ENCODE results near the gene N4BP2L1.
"Not testable (repeated sequence)": the region's sequence is repeated elsewhere in the genome, so short reads cannot be mapped to it uniquely, and the experiment has no call there.

N4BP2L1 gene

DNA sequence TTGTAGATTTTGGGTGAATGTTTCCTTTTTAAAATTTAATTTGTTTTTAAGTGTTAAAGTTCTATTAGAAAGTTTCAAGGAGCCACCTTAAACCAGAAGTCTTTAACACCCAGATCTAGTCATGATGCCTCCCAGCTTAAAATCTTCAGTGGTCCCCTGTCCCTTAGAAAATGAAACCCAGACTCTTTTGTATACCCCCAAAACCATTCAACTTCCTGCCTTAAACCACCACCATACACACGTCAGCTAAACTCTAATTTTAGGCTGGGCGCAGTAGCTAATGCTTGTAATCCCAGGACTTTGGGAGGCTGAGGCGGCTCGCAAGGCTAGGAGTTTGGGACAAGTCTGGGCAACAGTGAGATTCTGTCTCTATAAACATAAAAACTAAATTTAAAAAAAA is 37.9 kb downstream of the N4BP2L1 start:
- DNase-seq (ENCODE audit: low read depth), result no peak

DNA sequence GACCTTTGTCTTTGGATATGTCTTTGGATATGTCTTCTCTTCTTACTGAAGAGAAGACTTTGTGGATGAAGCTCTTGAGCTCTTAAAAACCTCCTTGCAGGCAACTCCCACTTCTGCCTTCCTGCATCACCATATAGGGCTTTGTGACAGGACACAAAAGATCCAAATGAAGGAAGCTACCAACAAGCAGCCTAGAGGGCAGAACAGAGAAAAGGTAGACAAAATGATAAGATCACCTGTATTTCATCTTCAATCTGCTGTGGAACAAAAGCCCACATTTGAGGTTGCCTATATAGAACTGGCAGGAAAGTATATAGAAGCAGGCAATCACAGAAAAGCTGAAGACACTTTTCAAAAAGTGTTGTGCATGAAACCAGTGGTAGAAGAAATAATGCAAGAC is 42.5 kb downstream of the N4BP2L1 start:
- DNase-seq (ENCODE audit: low read depth), result no peak

DNA sequence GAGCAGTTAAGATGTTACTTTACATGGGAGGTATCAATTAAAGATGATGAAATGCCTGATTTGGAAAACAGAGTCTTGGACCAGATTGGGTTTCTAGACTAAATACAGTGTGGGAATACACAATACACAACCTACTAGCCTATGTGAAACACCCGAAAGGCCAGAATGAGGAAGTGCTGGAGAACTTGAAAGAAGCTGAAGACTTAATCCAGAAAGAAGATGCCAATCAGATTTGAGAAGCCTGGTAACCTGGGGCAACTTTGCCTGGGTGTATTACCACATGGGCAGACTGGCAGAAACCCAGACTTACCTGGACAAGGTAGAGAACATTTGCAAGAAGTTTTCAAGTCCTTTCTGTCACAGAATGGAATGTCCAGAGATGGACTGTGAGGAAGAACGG is 43.2 kb downstream of the N4BP2L1 start:
- no peak for DNase-seq (ENCODE audit: low read depth)

DNA sequence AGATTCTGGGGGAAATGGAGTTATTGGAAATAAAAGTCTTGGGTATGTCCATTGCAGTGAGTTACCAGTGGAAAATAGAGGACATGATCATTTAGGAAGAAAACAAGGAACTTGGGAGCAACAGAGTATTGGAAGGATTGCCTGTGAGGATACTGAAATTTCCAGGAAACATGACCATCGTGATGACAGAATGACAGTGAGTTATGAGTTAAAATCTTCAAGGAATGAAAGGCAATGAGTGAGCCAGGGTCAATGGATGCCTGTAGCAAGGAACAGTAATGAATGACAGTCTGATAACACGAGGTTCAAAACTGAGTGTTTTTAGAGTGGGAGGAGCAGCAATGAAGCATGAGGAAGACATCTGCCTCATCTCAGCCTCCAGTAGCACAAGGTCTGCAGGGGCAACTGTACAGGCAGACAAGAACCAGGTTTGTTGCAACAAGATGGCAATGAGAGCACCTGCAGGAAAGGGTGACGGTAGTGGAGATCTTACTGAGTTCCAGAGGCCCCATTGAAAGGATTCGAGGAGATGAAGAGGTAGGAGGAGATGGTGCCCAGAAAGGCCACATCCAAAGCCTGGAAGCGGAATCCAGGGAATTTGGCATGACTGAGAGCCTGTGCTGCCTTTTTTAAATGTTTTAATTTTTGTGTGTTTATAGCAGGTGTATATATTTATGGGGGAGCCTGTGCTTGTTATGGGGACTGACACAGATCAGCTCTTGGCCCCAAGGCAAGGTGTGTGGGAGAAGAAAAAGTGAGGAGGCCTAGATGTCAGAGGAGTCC is 43.9 kb downstream of the N4BP2L1 start:
- DNase-seq (ENCODE audit: low read depth), result no peak

DNA sequence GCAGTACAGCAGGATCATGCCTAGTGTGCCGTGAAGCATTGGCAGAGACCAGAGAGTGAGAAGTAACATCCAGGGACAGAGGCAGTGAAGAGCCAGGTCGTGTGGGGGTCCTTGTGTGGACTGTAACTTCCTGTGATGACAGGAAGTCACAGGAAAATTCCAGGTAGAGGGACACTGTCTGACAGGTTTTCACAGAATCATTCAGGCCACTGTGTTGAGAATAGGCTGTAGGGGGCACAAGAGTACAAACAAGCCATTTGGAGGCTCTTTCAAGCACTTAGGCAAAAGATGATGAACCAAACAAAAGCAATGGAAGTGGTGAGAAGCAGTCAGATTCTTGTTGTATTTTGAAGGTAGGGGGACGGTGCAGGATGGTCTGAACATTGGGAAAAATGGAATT is 46.4 kb downstream of the N4BP2L1 start:
- no peak for DNase-seq (ENCODE audit: low read depth)

DNA sequence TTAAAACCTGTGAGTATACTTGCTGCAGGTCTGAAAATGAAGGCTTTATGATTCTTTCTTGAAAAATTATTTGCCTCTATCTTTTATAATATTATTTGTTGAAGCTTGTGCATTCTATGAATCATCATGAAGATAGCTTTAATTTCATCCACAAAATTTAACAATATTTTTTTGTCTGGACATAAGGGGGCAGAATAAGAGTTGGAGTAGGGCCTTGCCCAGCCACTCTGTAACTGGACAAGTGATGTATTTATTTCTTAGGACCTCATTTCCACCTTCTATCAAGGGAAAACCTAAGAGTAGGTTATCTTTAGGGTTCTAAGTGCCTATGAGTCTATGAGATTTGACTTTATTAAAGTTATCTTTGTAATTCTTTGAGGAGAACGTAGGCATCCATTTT is 49.9 kb downstream of the N4BP2L1 start:
- DNase-seq (ENCODE audit: low read depth), result no peak

DNA sequence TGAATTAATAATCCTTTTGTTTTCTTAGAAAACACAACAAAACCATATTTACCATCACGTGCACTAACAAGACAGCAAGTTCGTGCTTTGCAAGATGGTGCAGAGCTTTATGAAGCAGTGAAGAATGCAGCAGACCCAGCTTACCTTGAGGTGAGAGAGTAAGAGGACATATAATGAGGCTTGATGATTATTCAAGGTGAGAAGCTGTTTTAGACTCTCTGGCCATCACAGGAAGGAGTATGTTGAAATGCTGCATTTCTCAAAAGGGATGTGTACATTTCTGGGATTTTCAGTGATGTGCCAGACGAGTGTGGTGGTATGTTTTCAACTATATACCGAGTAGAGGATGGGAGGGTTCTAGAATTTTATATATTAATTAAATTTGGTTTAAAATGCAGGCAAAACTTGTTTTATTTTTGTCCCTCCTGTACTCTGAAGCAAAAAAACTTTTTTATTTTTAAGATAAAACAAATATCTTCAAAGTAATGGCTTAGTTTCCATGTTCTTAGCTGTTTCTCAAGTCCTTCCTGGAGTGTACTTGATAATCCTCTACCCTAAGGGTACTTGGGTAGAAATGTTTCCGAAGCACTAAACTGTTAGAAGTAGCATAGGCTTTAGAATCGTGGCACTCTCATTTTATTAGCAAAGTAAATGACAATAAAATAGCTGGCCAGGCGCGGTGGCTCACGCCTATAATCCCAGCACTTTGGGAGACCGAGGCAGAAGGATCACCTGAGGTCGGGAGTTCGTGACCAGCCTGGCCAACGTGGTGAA is 51.1 kb downstream of the N4BP2L1 start:
- no peak for DNase-seq (ENCODE audit: low read depth)

DNA sequence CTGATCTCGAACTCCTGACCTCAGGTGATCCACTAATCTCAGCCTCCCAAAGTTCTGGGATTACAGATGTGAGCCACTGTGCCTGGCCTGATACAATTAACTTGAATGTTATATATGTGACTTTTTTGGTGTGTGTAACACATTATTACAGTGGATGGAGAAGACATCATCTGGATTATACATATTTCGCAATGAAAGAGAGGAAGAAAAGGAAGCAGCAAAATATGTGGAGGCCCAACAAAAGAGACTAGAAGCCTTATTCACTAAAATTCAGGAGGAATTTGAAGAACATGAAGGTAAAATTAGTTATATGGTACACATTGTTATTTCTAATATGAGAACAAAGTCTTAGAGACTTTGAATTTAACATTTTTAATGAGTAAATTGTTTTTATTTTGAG is 57.1 kb downstream of the N4BP2L1 start:
- DNase-seq (ENCODE audit: low read depth), result no peak

DNA sequence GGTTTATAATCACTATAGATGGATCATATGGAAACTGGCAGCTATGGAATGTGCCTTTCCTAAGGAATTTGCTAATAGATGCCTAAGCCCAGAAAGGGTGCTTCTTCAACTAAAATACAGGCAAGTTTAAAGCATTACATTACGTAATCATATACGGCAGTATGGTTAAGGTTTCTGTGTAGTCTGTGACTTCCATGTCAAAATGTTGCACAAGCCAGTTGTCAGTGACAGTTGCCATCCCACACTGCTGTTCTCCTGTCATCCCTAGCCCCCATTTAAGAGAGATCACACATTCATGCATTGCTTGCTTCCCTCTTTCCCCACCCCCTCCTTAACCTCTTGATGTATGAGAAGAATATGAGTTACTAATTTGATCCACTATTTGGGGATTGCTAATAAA is 65.4 kb downstream of the N4BP2L1 start:
- no peak for DNase-seq (ENCODE audit: low read depth)

DNA sequence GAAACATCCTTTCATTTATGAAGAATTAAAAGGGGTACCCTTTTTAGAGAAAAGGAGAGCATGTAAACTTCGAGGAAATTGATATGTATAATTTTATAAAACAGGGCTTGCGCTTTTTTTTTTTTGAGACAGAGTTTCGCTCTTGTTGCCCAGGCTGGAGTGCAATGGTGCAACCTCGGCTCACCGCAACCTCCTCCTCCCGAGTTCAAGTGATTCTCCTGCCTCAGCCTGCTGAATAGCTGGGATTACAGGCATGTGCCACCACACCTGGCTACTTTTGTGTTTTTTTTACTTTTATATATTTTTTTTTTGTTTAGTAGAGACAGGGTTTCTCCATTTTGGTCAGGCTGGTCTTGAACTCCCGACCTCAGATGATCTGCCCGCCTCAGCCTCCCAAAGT is 72.0 kb downstream of the N4BP2L1 start:
- not testable (repeated sequence) for DNase-seq (ENCODE audit: low read depth)

DNA sequence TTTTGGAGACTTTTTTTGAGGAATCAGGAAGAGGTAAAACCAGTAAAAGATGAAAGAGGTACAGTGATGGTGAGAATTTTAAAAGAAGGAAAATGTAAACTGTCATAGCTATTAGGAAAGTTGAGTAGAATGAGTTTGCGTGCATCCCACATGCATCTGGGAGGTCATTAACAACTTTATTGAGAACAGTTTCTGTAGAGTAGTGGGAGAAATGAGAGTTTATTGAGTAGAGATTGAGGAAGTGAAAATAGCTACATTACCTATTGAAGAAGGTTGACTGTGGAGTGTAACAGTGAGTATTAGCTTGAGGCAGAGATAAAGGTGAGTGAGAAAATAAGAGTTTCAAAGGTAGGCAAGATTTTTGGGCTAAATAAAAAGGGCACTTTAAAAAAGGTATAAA is 73.9 kb downstream of the N4BP2L1 start:
- no peak for DNase-seq (ENCODE audit: low read depth)

DNA sequence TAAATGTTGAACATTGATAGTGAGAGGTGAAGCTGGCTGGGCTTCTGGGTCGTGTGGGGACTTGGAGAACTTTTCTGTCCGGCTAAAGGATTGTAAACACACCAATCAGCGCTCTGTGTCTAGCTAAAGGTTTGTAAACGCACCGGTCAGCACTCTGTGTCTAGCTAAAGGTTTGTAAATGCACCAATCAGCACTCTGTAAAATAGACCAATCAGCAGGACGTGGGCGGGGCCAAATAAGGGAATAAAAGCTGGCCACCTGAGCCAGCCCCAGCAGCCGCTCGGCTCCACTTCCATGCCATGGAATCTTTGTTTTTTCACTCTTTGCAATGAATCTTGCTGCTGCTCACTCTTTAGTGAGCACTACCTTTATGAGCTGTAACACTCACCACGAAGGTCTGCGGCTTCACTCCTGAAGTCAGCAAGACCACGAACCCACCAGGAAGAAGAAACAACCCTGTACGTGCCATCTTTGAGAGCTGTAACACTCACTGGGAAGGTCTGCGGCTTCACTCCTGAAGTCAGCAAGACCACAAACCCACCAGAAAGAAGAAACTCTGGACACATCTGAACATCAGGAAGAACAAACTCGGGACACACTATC is 77.0 kb downstream of the N4BP2L1 start:
- DNase-seq (ENCODE audit: low read depth), result not testable (repeated sequence)

Measured in activated T-helper 9 cell treated with anti-CD3 and anti-CD28 coated beads, Interleukin-2, amount 50 U/mL, for 16 hours (primary cell).